Neural progenitor cell (in vitro differentiated cells): ENCODE results near the gene NCOA6. TPM values are rescaled to one million over a fixed set of nuclear protein-coding genes. Genes with fewer than 3 reads are reported as not detected.

Experiments used
- DNase-seq: peaks from one replicate; pipeline ENCODE4 v3.0.0-alpha.2; 2016; ENCODE audit warnings: low spot score
- H2AFZ ChIP-seq: fragments of 200-600 bp; sonication (generic); replicated peaks from 2 replicates; pipeline ENCODE4 v1.6.1; 2016; ENCODE audit warnings: antibody characterized with exemption
- H3F3A ChIP-seq: fragments of 200-600 bp; sonication (generic); 2 replicates; pipeline ENCODE4 v1.6.1; 2016; ENCODE audit warnings: antibody characterized with exemption, low read depth
- H3K27ac ChIP-seq: fragments of 200-600 bp; sonication (generic); 2 replicates; pipeline ENCODE4 v1.5.1; 2016; ENCODE audit warnings: mild to moderate bottlenecking
- H3K27me3 ChIP-seq: fragments of 200-600 bp; sonication (generic); 2 replicates; pipeline ENCODE4 v1.6.1; 2016; ENCODE audit warnings: mild to moderate bottlenecking, moderate library complexity
- H3K36me3 ChIP-seq: fragments of 200-600 bp; sonication (generic); 2 replicates; pipeline ENCODE4 v1.5.1; 2016
- H3K4me1 ChIP-seq: fragments of 200-600 bp; sonication (generic); 2 replicates; pipeline ENCODE4 v1.6.1; 2016; ENCODE audit warnings: mixed run types
- H3K4me2 ChIP-seq: fragments of 200-600 bp; sonication (generic); 2 replicates; pipeline ENCODE4 v1.6.1; 2016
- H3K4me3 ChIP-seq: fragments of 200-600 bp; sonication (generic); 2 replicates; pipeline ENCODE4 v1.5.1; 2016
- H3K79me2 ChIP-seq: fragments of 200-600 bp; sonication (generic); 2 replicates; pipeline ENCODE4 v1.6.1; 2016; ENCODE audit warnings: low read depth
- H3K9ac ChIP-seq: fragments of 200-600 bp; sonication (generic); 2 replicates; pipeline ENCODE4 v1.6.1; 2016
- H3K9me3 ChIP-seq: fragments of 200-600 bp; sonication (generic); 2 replicates; pipeline ENCODE4 v1.5.1; 2016; ENCODE audit warnings: low read depth
- H4K20me1 ChIP-seq: fragments of 200-600 bp; sonication (generic); 2 replicates; pipeline ENCODE4 v1.6.1; 2016; ENCODE audit warnings: low read depth
- H3K27ac Mint-ChIP-seq: 3 replicates; pipeline ENCODE4 v1.8.0; 2021; ENCODE audit warnings: mixed read lengths
- H3K27me3 Mint-ChIP-seq: 2 replicates; pipeline ENCODE4 v1.8.0; 2022; ENCODE audit warnings: low read depth, mild to moderate bottlenecking, inconsistent platforms, moderate library complexity, mixed read lengths; ENCODE audit not compliant: insufficient read depth
- H3K36me3 Mint-ChIP-seq: 3 replicates; pipeline ENCODE4 v1.8.0; 2021; ENCODE audit warnings: mixed read lengths
- H3K4me1 Mint-ChIP-seq: 3 replicates; pipeline ENCODE4 v1.8.0; 2021; ENCODE audit warnings: mixed read lengths
- H3K4me3 Mint-ChIP-seq: 3 replicates; pipeline ENCODE4 v1.8.0; 2021; ENCODE audit warnings: mild to moderate bottlenecking, moderate library complexity, mixed read lengths
- H3K9me3 Mint-ChIP-seq: 3 replicates; pipeline ENCODE4 v1.8.0; 2020; ENCODE audit warnings: mixed read lengths
- CTCF ChIP-seq: fragments of 200-600 bp; sonication (generic); IDR thresholded peaks from 2 replicates; pipeline ENCODE4 v1.5.1; 2017; ENCODE audit warnings: antibody characterized with exemption, mild to moderate bottlenecking
- EZH2 ChIP-seq: fragments of 200-600 bp; sonication (generic); IDR thresholded peaks from 2 replicates; pipeline ENCODE4 v1.6.1; 2017; ENCODE audit warnings: antibody characterized with exemption, mild to moderate bottlenecking, moderate library complexity
- EZH2phosphoT487 ChIP-seq: fragments of 200-600 bp; sonication (generic); IDR thresholded peaks from 2 replicates; pipeline ENCODE4 v1.6.1; 2017; ENCODE audit warnings: antibody characterized with exemption
- total RNA-seq: library from RNA; depleted of rRNA; stranded (reverse); fragments of >200 nt; gene quantifications from 2 replicates; pipeline ENCODE4 v1.2.3, GENCODE V29; 2015; ENCODE audit warnings: low replicate concordance

NCOA6 gene
- total RNA-seq, 1 donor from 2014 or later = 14.3 TPM

DNA sequence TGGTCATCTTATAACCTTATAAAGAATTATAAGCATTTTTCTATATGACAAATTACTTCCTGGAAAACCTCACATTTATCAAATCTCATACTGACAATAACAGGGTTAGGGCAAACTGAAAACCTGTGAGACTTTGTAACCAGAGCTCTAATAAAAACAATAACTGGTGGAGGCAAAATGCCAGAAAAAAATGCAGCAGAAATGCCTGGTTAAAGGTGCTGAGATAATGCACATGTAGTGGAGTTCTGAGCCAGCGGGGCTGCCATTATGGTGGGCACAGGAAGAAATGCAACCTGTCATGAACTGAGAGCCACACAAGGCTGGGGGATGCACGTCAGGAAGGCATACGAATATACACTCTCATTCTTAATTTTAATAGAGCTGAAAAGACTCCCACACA, 53.0 kb downstream of the NCOA6 start:
- TF ChIP-seq EZH2phosphoT487 = no peak
- TF ChIP-seq EZH2 = no peak
- no peak for TF ChIP-seq CTCF
- Histone ChIP-seq H3K4me3 (no peak overlapping the region), H3K36me3 (no peaks in the 10 kb centered on the region), H3K79me2 (no peaks in the 10 kb centered on the region), H3K9ac (no peak overlapping the region), H4K20me1 (no peaks in the 10 kb centered on the region), H3K27me3 (no peaks in the 10 kb centered on the region), H3K4me2 (no peak overlapping the region), H3K4me1 (no peaks in the 10 kb centered on the region), H2AFZ (no peak overlapping the region), H3F3A (peaks cover 9% of the 10 kb centered on the region), H3K27ac (no peak overlapping the region), H3K9me3 (no peaks in the 10 kb centered on the region)
- no peak overlapping the region for H3K27ac Mint-ChIP-seq
- no peak overlapping the region for H3K4me3 Mint-ChIP-seq
- peaks cover 21% of the 10 kb centered on the region for H3K36me3 Mint-ChIP-seq
- no peaks in the 10 kb centered on the region for H3K4me1 Mint-ChIP-seq
- no peaks in the 10 kb centered on the region for H3K27me3 Mint-ChIP-seq
- no peaks in the 10 kb centered on the region for H3K9me3 Mint-ChIP-seq
- no peak for DNase-seq

DNA sequence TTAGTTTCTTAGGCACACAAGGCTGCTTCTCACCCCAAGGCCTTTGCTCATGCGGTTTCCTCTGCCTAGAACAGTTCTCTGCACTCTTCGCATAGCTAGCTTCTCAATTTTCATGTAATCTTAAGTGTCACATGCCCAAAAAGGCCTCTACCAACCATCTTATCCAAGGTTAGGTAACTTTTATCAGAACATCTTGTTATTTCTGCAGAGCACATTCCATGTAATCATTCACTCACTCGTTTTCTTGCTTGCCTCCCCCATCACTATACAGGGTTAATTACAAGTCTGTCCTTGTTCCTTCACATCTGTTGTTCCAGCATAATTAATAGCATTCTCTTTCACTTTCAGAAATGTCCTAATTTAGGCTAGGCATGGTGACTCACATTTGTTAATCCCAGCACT, 53.8 kb downstream of the NCOA6 start:
- no peaks in the 10 kb centered on the region for H3K9me3 ChIP-seq
- Mint-ChIP-seq H3K27me3 (no peaks in the 10 kb centered on the region), H3K4me3 (no peak overlapping the region), H3K36me3 (peaks cover 24% of the 10 kb centered on the region), H3K9me3 (no peaks in the 10 kb centered on the region), H3K4me1 (no peaks in the 10 kb centered on the region), H3K27ac (no peak overlapping the region)
- H3K4me2 ChIP-seq = no peak overlapping the region
- TF ChIP-seq EZH2phosphoT487 (no peak), EZH2 (no peak), CTCF (no peak)
- H4K20me1 ChIP-seq = no peaks in the 10 kb centered on the region
- no peak overlapping the region for H3K27ac ChIP-seq
- peaks cover 9% of the 10 kb centered on the region for H3F3A ChIP-seq
- H3K36me3 ChIP-seq = no peaks in the 10 kb centered on the region
- no peaks in the 10 kb centered on the region for H3K79me2 ChIP-seq
- H3K4me3 ChIP-seq = no peak overlapping the region
- H3K4me1 ChIP-seq = no peaks in the 10 kb centered on the region
- no peak overlapping the region for H2AFZ ChIP-seq
- no peak overlapping the region for H3K9ac ChIP-seq
- no peak for DNase-seq
- H3K27me3 ChIP-seq = no peaks in the 10 kb centered on the region

- Histone ChIP-seq H4K20me1 (no peaks in the 10 kb centered on the region), H3K79me2 (no peaks in the 10 kb centered on the region), H3K36me3 (peaks cover 2% of the 10 kb centered on the region), H3K4me2 (no peak overlapping the region), H3K9me3 (no peaks in the 10 kb centered on the region), H3F3A (peaks cover 9% of the 10 kb centered on the region), H3K4me3 (no peak overlapping the region), H3K27ac (no peak overlapping the region), H3K27me3 (no peaks in the 10 kb centered on the region), H2AFZ (no peak overlapping the region), H3K4me1 (no peaks in the 10 kb centered on the region), H3K9ac (no peak overlapping the region)
- TF ChIP-seq EZH2phosphoT487 (no peak), CTCF (no peak), EZH2 (no peak)
- Mint-ChIP-seq H3K27ac (no peak overlapping the region), H3K27me3 (peaks cover 2% of the 10 kb centered on the region), H3K4me1 (no peaks in the 10 kb centered on the region), H3K4me3 (no peak overlapping the region), H3K9me3 (no peaks in the 10 kb centered on the region), H3K36me3 (peaks cover 23% of the 10 kb centered on the region)
- no peak for DNase-seq
Measured at GRCh38 chr20:34768096-34768495, 57.4 kb downstream of the NCOA6 start.
